HG03139 (cell line): Measurements from ENCODE around the gene CRIP1.

ENCODE experiments used
- ATAC-seq: cut with Tn5 transposase; IDR thresholded peaks from one replicate; pipeline ENCODE4 v1.9.1; 2021; ENCODE audit not compliant: unreplicated experiment

Gene CRIP1

DNA sequence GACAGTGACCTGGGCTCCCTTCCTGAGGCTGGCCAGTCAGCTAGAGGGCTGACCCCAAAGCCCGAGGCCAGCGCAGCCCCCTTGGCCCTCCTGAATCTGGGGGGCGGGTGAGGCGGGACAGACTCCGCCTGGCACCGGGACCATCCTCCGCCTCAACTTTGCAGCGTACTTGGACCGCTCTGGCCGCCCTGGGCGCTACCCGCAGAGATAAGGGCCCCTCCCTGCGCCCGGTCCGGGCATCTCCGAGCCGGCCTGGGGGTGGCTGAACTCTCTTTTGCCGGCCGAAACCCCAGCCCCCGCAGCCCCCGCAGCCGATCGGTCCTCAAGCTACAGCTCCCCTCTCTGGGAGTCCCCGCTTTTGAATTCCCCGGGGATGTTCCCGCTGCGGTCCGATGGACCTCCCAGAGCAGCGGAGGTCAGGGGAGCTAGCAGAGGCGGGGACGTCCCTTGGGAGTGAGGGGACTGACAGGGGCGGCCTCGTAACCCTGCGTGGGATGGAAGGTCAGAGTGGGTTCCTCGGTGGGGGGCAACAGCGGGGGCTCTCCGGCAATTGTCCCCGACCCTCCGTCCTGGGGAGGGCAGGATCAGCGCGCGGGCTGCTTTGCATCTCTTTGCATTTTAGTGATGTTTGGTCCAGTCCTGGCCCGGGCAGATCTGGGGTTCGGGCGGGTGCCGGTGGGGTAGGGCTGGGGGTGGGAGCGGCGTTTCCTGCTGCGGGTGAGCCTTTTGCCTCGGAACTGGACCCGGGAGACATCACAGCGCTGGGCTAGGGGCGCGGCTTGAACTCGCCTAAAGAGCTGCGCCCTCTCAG lies at the start of gene CRIP1:
Gene CRIP1, plus strand, starts transcription at position 724 of the 811 bp plus-strand sequence. CDS start 374 bp downstream, outside the sequence.
- ATAC-seq = no peak

DNA sequence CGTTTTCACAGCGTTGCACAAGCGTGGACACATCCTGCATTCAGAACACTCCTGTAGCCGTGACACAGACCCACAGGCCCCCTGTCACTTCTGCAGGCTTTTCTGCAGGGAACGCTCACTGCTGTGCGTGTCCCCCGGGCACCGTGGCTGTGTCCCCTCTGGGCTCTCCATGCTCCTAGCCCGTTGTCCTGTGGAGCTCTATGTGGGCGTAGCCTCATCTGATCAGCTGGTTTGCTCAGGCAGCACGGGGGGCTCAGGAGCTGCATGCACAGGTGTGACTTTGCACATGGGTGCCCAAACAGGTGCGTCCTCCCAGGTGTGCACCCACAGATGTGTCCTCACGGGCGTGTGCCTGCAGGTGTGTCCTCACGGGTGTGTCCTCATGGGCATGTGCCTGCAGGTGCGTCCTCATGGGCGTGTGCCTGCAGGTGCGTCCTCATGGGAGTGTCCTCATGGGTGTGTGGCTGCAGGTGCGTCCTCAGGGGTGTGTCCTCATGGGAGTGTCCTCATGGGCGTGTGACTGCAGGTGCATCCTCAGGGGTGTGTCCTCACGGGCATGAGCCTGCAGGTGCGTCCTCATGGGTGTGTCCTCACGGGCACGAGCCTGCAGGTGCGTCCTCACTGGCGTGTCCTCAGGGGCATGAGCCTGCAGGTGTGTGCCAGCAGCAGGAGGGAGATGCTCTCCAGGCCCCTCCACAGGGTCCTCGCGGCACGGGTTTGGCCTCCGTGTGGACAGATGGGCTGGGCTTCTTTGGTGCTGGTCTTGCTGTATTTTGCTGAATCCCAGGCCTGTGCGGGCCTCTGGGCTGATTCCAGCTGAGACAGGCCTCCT lies 49.6 kb upstream of the CRIP1 start:
- no peak for ATAC-seq

- no peak for ATAC-seq
These were observed 48.8 kb upstream of the CRIP1 start for GRCh38 chr14:105437723-105438500.

GRCh38 chr14:105439179-105439578 lies 47.5 kb upstream of the CRIP1 start:
- no peak for ATAC-seq

DNA sequence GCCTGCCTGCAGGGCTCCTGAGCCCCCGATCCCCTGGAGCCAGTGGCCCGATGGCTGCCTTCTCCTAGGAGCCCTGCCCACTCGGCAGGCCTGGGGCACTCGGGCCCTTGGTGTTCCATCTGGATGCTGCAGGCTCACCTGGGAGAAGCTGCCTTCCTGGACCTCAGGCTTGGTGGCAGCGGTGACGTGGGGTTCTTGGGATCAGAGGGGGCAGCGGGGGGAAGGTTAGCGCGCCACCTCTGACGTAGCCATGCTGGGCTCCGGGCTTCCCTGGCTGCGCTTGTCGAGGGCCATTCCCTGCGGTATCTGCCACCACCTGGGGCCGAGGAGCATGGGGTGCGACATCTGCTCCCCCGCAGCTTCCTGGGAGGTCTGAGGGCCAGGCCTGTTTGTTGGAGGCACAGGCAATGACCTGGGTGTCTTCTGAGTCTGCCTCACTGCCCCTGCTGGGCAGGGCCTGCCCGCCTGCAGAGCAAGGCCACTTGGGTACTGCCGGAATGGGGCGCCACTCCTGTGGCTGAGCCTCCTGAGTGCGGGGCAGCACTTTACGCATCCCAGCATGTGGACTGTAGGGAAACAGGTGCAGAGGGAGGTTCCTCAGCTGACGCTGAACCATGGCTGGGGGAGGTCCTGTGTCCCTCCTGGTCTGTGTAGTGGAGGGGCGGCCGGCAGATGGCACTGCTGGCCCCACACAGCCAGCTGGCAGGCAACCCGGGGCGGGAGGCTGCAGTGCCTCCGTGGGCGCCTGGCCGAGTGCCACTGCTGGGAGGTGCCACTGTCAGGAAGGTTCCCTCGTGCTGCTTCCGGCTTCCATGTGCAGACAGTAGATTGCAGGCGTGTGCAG lies 46.8 kb upstream of the CRIP1 start:
- no peak for ATAC-seq

DNA sequence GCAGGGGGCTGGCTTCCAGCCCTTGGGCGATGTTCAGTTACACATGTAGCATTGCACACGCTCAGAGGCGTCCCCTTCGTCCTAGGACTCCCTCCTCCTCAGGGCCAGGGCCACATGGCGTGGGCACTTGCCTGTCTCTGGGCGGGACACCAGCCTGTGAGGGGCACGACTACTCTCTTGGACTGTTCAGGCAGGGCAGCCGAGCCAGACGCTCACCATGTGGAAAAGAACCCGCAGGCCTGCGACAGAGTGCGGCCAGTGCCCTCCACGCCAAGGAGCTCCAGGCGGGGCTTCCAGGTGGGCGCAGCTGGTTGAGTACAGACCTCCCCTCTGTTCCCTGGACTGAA lies 46.2 kb upstream of the CRIP1 start:
- ATAC-seq = no peak

DNA sequence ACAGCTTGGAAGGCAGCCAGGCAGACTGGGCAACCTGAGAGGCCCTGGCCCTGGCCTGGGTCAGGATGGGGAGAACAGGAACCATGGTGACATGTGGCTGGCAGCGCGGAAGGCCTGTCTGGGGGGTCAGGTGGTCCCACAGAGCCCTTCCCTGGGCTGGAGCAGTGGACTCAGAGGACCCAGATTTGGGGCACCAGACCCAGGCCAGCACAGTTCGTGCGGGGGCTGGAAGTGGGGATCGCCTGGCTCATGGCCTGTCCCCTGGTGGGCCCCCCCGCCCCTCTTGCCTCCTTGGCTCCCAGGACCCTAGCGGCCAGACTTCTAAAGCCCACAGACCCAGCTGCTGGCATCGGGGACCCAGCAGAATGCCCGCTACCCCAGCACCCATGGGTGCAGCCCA lies 45.7 kb upstream of the CRIP1 start:
- no peak for ATAC-seq

- ATAC-seq = no peak
These were observed 44.6 kb upstream of the CRIP1 start for GRCh38 chr14:105442125-105442524.

- no peak for ATAC-seq
These were observed 43.9 kb upstream of the CRIP1 start for GRCh38 chr14:105442834-105443233.

DNA sequence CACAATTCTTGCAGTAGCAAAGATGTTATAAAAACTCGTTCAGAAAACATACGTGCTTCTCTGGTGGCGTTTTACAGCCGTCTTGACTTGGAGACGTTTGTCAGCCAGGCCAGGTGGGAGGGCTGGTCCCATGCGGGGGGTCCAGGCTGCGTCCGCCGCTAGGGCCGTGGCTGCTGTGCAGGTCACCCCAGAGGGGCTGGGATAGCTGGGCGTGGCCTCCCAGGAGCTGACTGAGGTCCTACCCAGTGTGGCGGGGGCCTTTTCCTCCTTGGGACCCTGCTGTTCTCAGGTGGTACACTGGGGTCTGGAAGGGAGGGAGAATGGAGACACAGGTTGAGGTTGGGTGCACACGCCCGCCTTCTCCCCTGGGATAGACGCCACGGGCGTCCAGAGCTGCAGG lies 41.8 kb upstream of the CRIP1 start:
- no peak for ATAC-seq

GRCh38 chr14:105445290-105445689 lies 41.4 kb upstream of the CRIP1 start:
- no peak for ATAC-seq

DNA sequence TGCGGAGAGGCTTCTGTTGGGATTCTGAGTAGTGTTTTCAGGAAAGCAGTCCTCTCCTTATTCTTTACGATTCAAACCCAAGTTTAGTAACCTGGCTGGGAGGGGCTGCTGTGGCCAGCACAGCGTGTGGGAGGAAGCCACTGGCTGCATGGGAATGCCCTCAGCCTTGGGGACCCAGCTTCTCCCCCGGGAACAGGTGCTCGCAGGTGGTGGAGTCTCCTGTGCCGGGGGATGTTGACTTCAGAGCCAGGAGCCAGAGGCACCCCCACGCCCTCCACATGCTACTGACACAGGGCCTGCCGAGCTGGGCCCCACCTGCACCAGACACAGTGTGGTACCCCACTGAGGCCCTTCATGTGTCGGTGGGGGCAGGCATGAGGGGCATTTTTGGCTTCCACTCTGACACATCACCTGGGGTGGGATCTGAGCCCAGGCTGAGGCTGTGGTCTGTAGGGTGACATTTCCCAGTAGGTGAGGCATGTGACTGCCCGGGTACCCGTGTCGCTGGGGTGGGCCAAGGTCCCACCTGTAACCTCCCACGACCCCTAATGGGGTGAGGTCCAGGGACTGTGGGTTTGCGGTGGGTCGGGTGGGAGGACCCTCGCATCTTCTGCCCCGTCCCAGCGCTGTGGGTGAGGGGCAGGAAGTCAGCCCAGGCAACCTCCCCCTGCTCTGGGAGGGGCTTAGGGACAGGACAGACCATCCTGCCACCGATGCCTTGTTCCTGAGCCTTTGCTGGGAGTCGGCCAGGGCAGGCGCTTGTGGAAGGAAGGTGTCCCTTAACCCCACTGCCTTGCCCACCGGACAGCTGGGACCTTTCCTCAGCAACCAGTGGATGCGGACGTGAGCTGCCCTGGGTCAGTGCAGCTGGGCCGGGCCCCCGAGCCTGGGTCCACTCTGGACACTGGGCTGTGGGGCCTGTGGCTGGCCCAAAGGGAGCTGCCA lies 40.5 kb upstream of the CRIP1 start:
- no peak for ATAC-seq

GRCh38 chr14:105446971-105447370 lies 39.7 kb upstream of the CRIP1 start:
- no peak for ATAC-seq

GRCh38 chr14:105447651-105448640 lies 38.7 kb upstream of the CRIP1 start:
- no peak for ATAC-seq

DNA sequence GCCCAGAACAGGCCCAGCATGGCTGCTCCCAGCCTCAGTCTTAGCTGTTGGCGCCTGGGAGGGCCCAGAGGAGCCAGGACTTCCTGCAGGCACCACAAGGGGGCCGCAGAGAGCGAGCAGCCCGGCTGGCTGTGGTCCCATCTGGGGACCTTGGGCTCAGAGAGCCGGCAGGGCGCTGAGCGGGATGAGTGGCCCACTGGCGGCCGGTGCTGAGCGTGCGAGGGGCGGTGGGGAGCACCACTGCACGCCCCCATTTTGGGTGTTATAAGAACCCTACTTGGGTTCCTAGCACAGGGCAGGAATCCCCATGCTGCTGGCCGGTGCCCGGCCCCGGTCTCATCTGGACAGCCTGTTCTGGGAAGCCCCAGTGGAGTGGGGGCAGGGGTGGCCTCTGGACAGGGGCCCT lies 38.0 kb upstream of the CRIP1 start:
- peak; percentile 65 for ATAC-seq

DNA sequence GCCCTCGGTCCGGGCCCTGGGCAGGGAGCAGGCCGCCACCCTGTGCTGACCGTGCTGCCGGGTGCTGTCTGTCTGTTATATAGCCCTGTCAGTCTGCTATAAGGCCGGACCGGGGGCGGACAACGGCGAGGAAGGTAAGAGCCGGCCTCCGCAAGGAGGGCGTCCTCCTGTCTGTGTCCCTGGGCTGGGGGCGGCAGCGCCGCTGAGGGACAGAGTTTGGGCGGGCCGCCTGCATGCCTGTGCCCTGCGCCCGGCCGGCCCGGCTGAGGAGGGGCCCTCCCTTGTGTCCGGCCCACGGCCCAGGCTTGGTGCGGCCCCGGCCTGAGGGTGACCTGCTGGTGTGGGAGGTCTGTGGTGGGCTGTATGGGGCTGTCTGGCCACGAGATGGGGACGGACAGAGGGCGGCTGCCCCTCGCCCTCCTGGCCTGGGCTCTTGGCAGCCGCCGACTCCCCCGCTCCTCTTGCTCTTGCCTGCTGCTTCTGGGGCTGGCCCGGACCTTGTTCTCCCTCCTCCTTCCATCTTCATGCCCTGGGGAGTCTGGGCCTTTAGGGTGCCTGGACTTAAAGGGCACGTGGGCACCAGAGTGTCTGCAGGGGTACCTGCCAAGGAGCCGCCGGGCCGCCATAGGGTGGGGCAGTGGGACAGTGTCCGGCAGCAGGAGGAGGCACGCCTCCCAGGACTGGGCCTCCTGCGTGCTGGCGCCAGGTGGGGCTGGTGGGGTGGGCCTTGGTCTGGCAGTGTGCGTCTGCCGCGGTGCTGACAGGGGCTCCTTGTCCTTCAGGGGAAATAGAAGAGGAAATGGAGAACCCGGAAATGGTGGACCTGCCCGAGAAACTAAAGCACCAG lies 37.2 kb upstream of the CRIP1 start:
- no peak for ATAC-seq

GRCh38 chr14:105450123-105450505 lies 36.6 kb upstream of the CRIP1 start:
- ATAC-seq = no peak
